Gastrocnemius medialis (tissue), 4 donors: Measurements from ENCODE around the gene TXNRD2. TPM values are rescaled to one million over a fixed set of nuclear protein-coding genes. Genes with fewer than 3 reads are reported as not detected.
A peak's percentile ranks its signal among the peaks of the same experiment; 100 is the strongest.

Source experiments
- ATAC-seq, 2 donors: fragments of 150-250 bp; one replicate each; pipeline ENCODE4 v1.9.1; 2016
- DNase-seq, 2 donors: peaks; one replicate each; pipeline ENCODE4 v3.0.0-alpha.2; 2019
- H3K27ac ChIP-seq, 4 donors: fragments of 200-600 bp; sonication (generic); 1 replicate in 1 of 4; 2 replicates in 3 of 4; pipeline ENCODE4 v1.5.1; 2016 to 2018; ENCODE audit warnings: mild to moderate bottlenecking in 2 of 4, moderate library complexity in 1 of 4
- H3K27me3 ChIP-seq, 3 donors: fragments of 200-600 bp; sonication (generic) in 2 of 3; 1 replicate in 1 of 3; 2 replicates in 2 of 3; pipeline versions ENCODE4 v1.5.1 to v1.6.0; 2016 to 2019; ENCODE audit warnings: mild to moderate bottlenecking in 1 of 3, moderate library complexity in 1 of 3
- H3K36me3 ChIP-seq, 2 donors: fragments of 200-600 bp; sonication (generic) in 1 of 2; one replicate each; pipeline ENCODE4 v1.5.1; 2017 to 2018
- H3K4me1 ChIP-seq, 2 donors: fragments of 200-600 bp; sonication (generic) in 1 of 2; one replicate each; pipeline ENCODE4 v1.5.1; 2016 to 2017; ENCODE audit warnings: mild to moderate bottlenecking in 2 of 2
- H3K4me3 ChIP-seq, 4 donors: fragments of 200-600 bp; sonication (generic) in 3 of 4; 1 replicate in 1 of 4; 2 replicates in 3 of 4; pipeline ENCODE4 v1.5.1; 2016 to 2019; ENCODE audit warnings: mild to moderate bottlenecking in 2 of 4
- H3K9me3 ChIP-seq, 3 donors: fragments of 200-600 bp; sonication (generic) in 2 of 3; 1 replicate in 1 of 3; 2 replicates in 2 of 3; pipeline ENCODE4 v1.5.1; 2016 to 2019
- CTCF ChIP-seq, 5 experiments: fragments of 450-650 bp in 3 of 5; fragments of 200-600 bp in 2 of 5; sonication (generic) in 2 of 5; IDR thresholded peaks in 4 of 5; conservative IDR thresholded peaks in 1 of 5; 1 replicate in 4 of 5; 2 replicates in 1 of 5; pipeline ENCODE4 v1.5.1; 2016 to 2019; ENCODE audit warnings: antibody characterized with exemption in 5 of 5, mild to moderate bottlenecking in 3 of 5, moderate library complexity in 3 of 5
- POLR2A ChIP-seq, 2 donors: fragments of 450-650 bp; IDR thresholded peaks; one replicate each; pipeline ENCODE4 v1.6.1; 2017; ENCODE audit warnings: antibody characterized with exemption in 2 of 2, mild to moderate bottlenecking in 2 of 2, moderate library complexity in 2 of 2
- in situ Hi-C, 4 donors: fragments of 200-750 bp; cut with MboI; loops; one replicate each; pipeline versions ENCODE4 v1.15.0 to v1.8.0; 2017; ENCODE audit warnings: low sequenced_read_pairs in 4 of 4
- intact Hi-C: fragments of 100-400 bp; cut with DNase I; formaldehyde crosslinking; loops from one replicate; pipeline ENCODE4 v1.15.1; 2023; ENCODE audit warnings: low total_unique reads
- total RNA-seq, 4 donors: library from RNA; depleted of rRNA; stranded (reverse); fragments of >200 nt; gene quantifications; one replicate each; pipeline versions ENCODE4 v1.1.0 to v1.2.3, GENCODE V29; 2016

TXNRD2 gene
- total RNA-seq, 4 donors from 2014 or later, result 9.0 to 18.0 (median 14.4) TPM

GRCh38 chr22:19948057-19948760, 6.6 kb upstream of the TXNRD2 start:
- intact Hi-C loops (no loop called here), in situ Hi-C loops (no loop called here)
- Histone ChIP-seq H3K36me3 (no peaks in the 10 kb centered on the region), H3K9me3 (no peaks in the 10 kb centered on the region), H3K27ac (peak overlapping the region; percentile 91 to 97 (median 96)), H3K4me3 (no peak overlapping the region), H3K27me3 (no peaks in the 10 kb centered on the region), H3K4me1 (peaks cover 48 to 65% of the 10 kb centered on the region in 2 donors)
- TF ChIP-seq POLR2A (IDR thresholded peaks at IDR 0.05) (no peak), CTCF (IDR thresholded peaks at IDR 0.05 in 4 of 5, conservative IDR thresholded peaks at IDR 0.05 in 1 of 5) (no peak)
- ATAC-seq (no peak), DNase-seq (no peak)

- H3K4me1 ChIP-seq, result peaks cover 55 to 57% of the 10 kb centered on the region in 2 donors
- H3K4me3 ChIP-seq, result peak overlapping the region; percentile 61 to 84 (median 76)
- DNase-seq, result peak; percentile 45 to 61
- peak; percentile 55 to 65 for TF ChIP-seq POLR2A (IDR thresholded peaks at IDR 0.05)
- TF ChIP-seq CTCF (IDR thresholded peaks at IDR 0.05 in 4 of 5, conservative IDR thresholded peaks at IDR 0.05 in 1 of 5), result no peak
- H3K36me3 ChIP-seq, result no peaks in the 10 kb centered on the region
- H3K9me3 ChIP-seq, result no peaks in the 10 kb centered on the region
- H3K27me3 ChIP-seq, result no peaks in the 10 kb centered on the region
- intact Hi-C loops, result loop anchor here (1.0 to 5.0 kb wide), 2 partner anchors 198 to 651 kb away; partner anchors contain the start of gene CLTCL1
- in situ Hi-C loops, result no loop called here
- ATAC-seq, result peak; percentile 70 to 71
- peak overlapping the region; percentile 91 to 97 (median 96) for H3K27ac ChIP-seq
These were observed 1.7 kb upstream of the TXNRD2 start for GRCh38 chr22:19943082-19944026.

- peak; percentile 27 to 45 for ATAC-seq
- H3K4me3 ChIP-seq, result peak overlapping the region; percentile 61 to 84 (median 76)
- intact Hi-C loops, result loop anchor here (1.0 to 5.0 kb wide), 2 partner anchors 197 to 650 kb away; partner anchors contain the start of gene CLTCL1
- no peaks in the 10 kb centered on the region for H3K27me3 ChIP-seq
- no peaks in the 10 kb centered on the region for H3K9me3 ChIP-seq
- no peak for TF ChIP-seq CTCF (IDR thresholded peaks at IDR 0.05 in 4 of 5, conservative IDR thresholded peaks at IDR 0.05 in 1 of 5)
- TF ChIP-seq POLR2A (IDR thresholded peaks at IDR 0.05), result no peak
- H3K36me3 ChIP-seq, result no peaks in the 10 kb centered on the region
- no peak for DNase-seq
- in situ Hi-C loops, result no loop called here
- peak overlapping the region; percentile 91 to 97 (median 96) for H3K27ac ChIP-seq
- H3K4me1 ChIP-seq, result peaks cover 48 to 52% of the 10 kb centered on the region in 2 donors
These were observed 801 bp upstream of the TXNRD2 start for GRCh38 chr22:19942157-19943081.
